OCI-LY1 (cell line): ENCODE results near the gene CWF19L2.

Source experiments
- H2AFZ ChIP-seq: fragments of 200-600 bp; sonication (generic), shearing (Covaris generic); 2 replicates; pipeline ENCODE4 v1.6.0; 2014; ENCODE audit warnings: antibody characterized with exemption, mild to moderate bottlenecking, low read length
- H3F3A ChIP-seq: fragments of 200-600 bp; sonication (generic), shearing (Covaris generic); 2 replicates; pipeline ENCODE4 v1.6.0; 2014; ENCODE audit warnings: mild to moderate bottlenecking, antibody characterized with exemption, low read length, moderate library complexity; ENCODE audit not compliant: insufficient read depth
- H3K27ac ChIP-seq: fragments of 200-600 bp; sonication (generic); 2 replicates; pipeline ENCODE4 v1.5.1; 2014; ENCODE audit warnings: low read length, mixed run types, mild to moderate bottlenecking, low read depth; ENCODE audit not compliant: poor library complexity, severe bottlenecking
- H3K27me3 ChIP-seq: fragments of 200-600 bp; sonication (generic); 2 replicates; pipeline ENCODE4 v1.6.0; 2014; ENCODE audit warnings: antibody characterized with exemption, mild to moderate bottlenecking, low read length, moderate library complexity; ENCODE audit not compliant: insufficient read depth
- H3K36me3 ChIP-seq: fragments of 200-600 bp; sonication (generic); 2 replicates; pipeline ENCODE4 v1.6.1; 2014; ENCODE audit warnings: mild to moderate bottlenecking, antibody characterized with exemption, low read length, moderate library complexity, mixed read lengths; ENCODE audit not compliant: insufficient read depth
- H3K4me1 ChIP-seq: fragments of 200-600 bp; sonication (generic); 2 replicates; pipeline ENCODE4 v1.5.1; 2014; ENCODE audit warnings: mild to moderate bottlenecking, low read length, moderate library complexity; ENCODE audit not compliant: insufficient read depth, severe bottlenecking
- H3K4me2 ChIP-seq: fragments of 200-600 bp; sonication (generic), shearing (Covaris generic); 2 replicates; pipeline ENCODE4 v1.6.1; 2014; ENCODE audit warnings: low read length
- H3K4me3 ChIP-seq: fragments of 200-600 bp; sonication (generic); 2 replicates; pipeline ENCODE4 v1.5.1; 2014; ENCODE audit warnings: low read length, low read depth, mild to moderate bottlenecking, mixed read lengths; ENCODE audit not compliant: poor library complexity, severe bottlenecking
- H3K79me2 ChIP-seq: fragments of 200-600 bp; shearing (Covaris generic); 2 replicates; pipeline ENCODE4 v1.6.1; 2016; ENCODE audit warnings: mixed run types, low read length, mixed read lengths; ENCODE audit not compliant: insufficient read depth
- H3K9ac ChIP-seq: fragments of 200-600 bp; sonication (generic), shearing (Covaris generic); 2 replicates; pipeline ENCODE4 v1.6.1; 2014; ENCODE audit warnings: mild to moderate bottlenecking, low read length, mixed read lengths
- H3K9me2 ChIP-seq: fragments of 200-600 bp; sonication (generic), shearing (Covaris generic); 2 replicates; pipeline ENCODE4 v1.6.1; 2014; ENCODE audit warnings: low read depth, mild to moderate bottlenecking, low read length, mixed read lengths
- H3K9me3 ChIP-seq: fragments of 200-600 bp; shearing (Covaris generic); 2 replicates; pipeline ENCODE4 v1.6.1; 2014; ENCODE audit warnings: low read length, mixed read lengths
- H4K20me1 ChIP-seq: fragments of 200-600 bp; sonication (generic), shearing (Covaris generic); 2 replicates; pipeline ENCODE4 v1.6.0; 2016; ENCODE audit warnings: mild to moderate bottlenecking, low read length; ENCODE audit not compliant: insufficient read depth
- EZH2 ChIP-seq: fragments of 200-600 bp; sonication (generic), shearing (Covaris generic); IDR thresholded peaks from 2 replicates; pipeline ENCODE4 v1.8.0; 2017; ENCODE audit warnings: borderline replicate concordance, mixed run types, mild to moderate bottlenecking, antibody characterized with exemption, low read length, moderate library complexity, mixed read lengths
- TF ChIP-seq, protein P1 (sequence below): fragments of 200-600 bp; sonication (generic), shearing (Covaris generic); IDR thresholded peaks from 2 replicates; pipeline ENCODE4 v1.5.1; 2017; ENCODE audit warnings: mild to moderate bottlenecking, antibody characterized with exemption, low read length, moderate library complexity, mixed read lengths

The CWF19L2 gene

GRCh38 chr11:107430525-107430924, 27.1 kb downstream of the CWF19L2 start:
- peaks cover 37% of the 10 kb centered on the region for H3K36me3 ChIP-seq
- H3K4me1 ChIP-seq: no peaks in the 10 kb centered on the region
- H3K79me2 ChIP-seq: no peaks in the 10 kb centered on the region
- H3F3A ChIP-seq: no peaks in the 10 kb centered on the region
- no peaks in the 10 kb centered on the region for H3K9me2 ChIP-seq
- TF ChIP-seq, protein P1, sequence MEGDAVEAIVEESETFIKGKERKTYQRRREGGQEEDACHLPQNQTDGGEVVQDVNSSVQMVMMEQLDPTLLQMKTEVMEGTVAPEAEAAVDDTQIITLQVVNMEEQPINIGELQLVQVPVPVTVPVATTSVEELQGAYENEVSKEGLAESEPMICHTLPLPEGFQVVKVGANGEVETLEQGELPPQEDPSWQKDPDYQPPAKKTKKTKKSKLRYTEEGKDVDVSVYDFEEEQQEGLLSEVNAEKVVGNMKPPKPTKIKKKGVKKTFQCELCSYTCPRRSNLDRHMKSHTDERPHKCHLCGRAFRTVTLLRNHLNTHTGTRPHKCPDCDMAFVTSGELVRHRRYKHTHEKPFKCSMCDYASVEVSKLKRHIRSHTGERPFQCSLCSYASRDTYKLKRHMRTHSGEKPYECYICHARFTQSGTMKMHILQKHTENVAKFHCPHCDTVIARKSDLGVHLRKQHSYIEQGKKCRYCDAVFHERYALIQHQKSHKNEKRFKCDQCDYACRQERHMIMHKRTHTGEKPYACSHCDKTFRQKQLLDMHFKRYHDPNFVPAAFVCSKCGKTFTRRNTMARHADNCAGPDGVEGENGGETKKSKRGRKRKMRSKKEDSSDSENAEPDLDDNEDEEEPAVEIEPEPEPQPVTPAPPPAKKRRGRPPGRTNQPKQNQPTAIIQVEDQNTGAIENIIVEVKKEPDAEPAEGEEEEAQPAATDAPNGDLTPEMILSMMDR: no peak
- TF ChIP-seq EZH2: no peak
- no peak overlapping the region for H3K4me2 ChIP-seq
- no peaks in the 10 kb centered on the region for H3K27me3 ChIP-seq
- H4K20me1 ChIP-seq: no peaks in the 10 kb centered on the region
- H2AFZ ChIP-seq: no peak overlapping the region
- no peak overlapping the region for H3K27ac ChIP-seq
- no peaks in the 10 kb centered on the region for H3K9me3 ChIP-seq
- H3K4me3 ChIP-seq: no peak overlapping the region
- H3K9ac ChIP-seq: no peak overlapping the region

GRCh38 chr11:107427569-107428180, 29.9 kb downstream of the CWF19L2 start:
- no peak overlapping the region for H3K9ac ChIP-seq
- H2AFZ ChIP-seq: no peak overlapping the region
- H3K4me2 ChIP-seq: no peak overlapping the region
- H3K79me2 ChIP-seq: no peaks in the 10 kb centered on the region
- no peaks in the 10 kb centered on the region for H3K9me2 ChIP-seq
- H3K36me3 ChIP-seq: peaks cover 32% of the 10 kb centered on the region
- H3F3A ChIP-seq: no peaks in the 10 kb centered on the region
- H3K4me3 ChIP-seq: no peak overlapping the region
- no peaks in the 10 kb centered on the region for H3K27me3 ChIP-seq
- no peak overlapping the region for H3K27ac ChIP-seq
- H4K20me1 ChIP-seq: no peaks in the 10 kb centered on the region
- H3K4me1 ChIP-seq: no peaks in the 10 kb centered on the region
- no peaks in the 10 kb centered on the region for H3K9me3 ChIP-seq
- TF ChIP-seq EZH2: no peak
- TF ChIP-seq, protein P1: no peak

GRCh38 chr11:107413352-107413751, 44.3 kb downstream of the CWF19L2 start:
- TF ChIP-seq, protein P1: no peak
- TF ChIP-seq EZH2: no peak
- H3F3A ChIP-seq: no peaks in the 10 kb centered on the region
- H3K79me2 ChIP-seq: no peaks in the 10 kb centered on the region

More at GRCh38 chr11:107413352-107413751, 44.3 kb downstream of the CWF19L2 start:
- Histone ChIP-seq H3K9me2 (no peaks in the 10 kb centered on the region), H3K4me3 (no peak overlapping the region), H3K4me2 (no peak overlapping the region), H3K9ac (no peak overlapping the region), H3K4me1 (no peaks in the 10 kb centered on the region), H2AFZ (no peak overlapping the region), H4K20me1 (no peaks in the 10 kb centered on the region), H3K27me3 (no peaks in the 10 kb centered on the region), H3K9me3 (no peaks in the 10 kb centered on the region), H3K27ac (no peak overlapping the region), H3K36me3 (peaks cover 21% of the 10 kb centered on the region; the same call in 1 of the 2 replicates)
